Kidney (tissue), 14 donors: ENCODE data around the gene MTIF3. TPM values are rescaled to one million over a fixed set of nuclear protein-coding genes. Genes with fewer than 3 reads are reported as not detected.

Experiments used
- DNase-seq, 5 donors: peaks; one replicate each; pipeline ENCODE4 v3.0.0-alpha.2; 2013 to 2020
- FAIRE-seq: peaks from 2 replicates; lab custom pipeline; 2012; peaks lifted over from hg19 to GRCh38; lab: Jason Lieb, UNC
- H3K27ac ChIP-seq, 2 donors: one replicate each; pipeline ENCODE4 v1.7.0; 2013; ENCODE audit warnings: low read depth in 2 of 2, low read length in 2 of 2, inconsistent platforms in 1 of 2
- H3K27me3 ChIP-seq: one replicate; pipeline ENCODE4 v1.7.1; 2013; ENCODE audit warnings: low read length, inconsistent platforms; ENCODE audit not compliant: control insufficient read depth, insufficient read depth
- H3K36me3 ChIP-seq, 3 donors: one replicate each; pipeline versions ENCODE4 v1.7.0 to v1.7.1; 2013; ENCODE audit warnings: low read length in 3 of 3, control low read depth in 1 of 3, inconsistent platforms in 1 of 3; ENCODE audit not compliant: insufficient read depth in 3 of 3, control insufficient read depth in 2 of 3
- H3K4me1 ChIP-seq, 3 donors: one replicate each; pipeline versions ENCODE4 v1.7.0 to v1.7.1; 2013; ENCODE audit warnings: low read length in 3 of 3, inconsistent platforms in 1 of 3, low read depth in 1 of 3; ENCODE audit not compliant: control insufficient read depth in 2 of 3, insufficient read depth in 2 of 3
- H3K4me3 ChIP-seq, 3 donors: one replicate each; pipeline versions ENCODE4 v1.7.0 to v1.8.1; 2013; ENCODE audit warnings: low read length in 3 of 3, control low read depth in 1 of 3, inconsistent platforms in 1 of 3
- H3K9ac ChIP-seq, 3 donors: one replicate each; pipeline versions ENCODE4 v1.7.0 to v1.7.1; 2013; ENCODE audit warnings: low read length in 3 of 3, control low read depth in 1 of 3, inconsistent platforms in 1 of 3
- H3K9me3 ChIP-seq, 3 donors: one replicate each; pipeline versions ENCODE4 v1.7.0 to v1.7.1; 2013; ENCODE audit warnings: low read length in 3 of 3, control low read depth in 1 of 3, inconsistent platforms in 1 of 3; ENCODE audit not compliant: control insufficient read depth in 2 of 3, insufficient read depth in 1 of 3
- intact Hi-C: fragments of 100-400 bp; cut with DNase I; formaldehyde crosslinking; loops from one replicate; pipeline ENCODE4 v1.11.1; 2022
- polyA plus RNA-seq: library from polyadenylated mRNA; stranded (reverse); fragments of 350-450 nt; fragmentation: Illumina TruSeq; extraction: RNeasy Lipid Tissue Mini Kit (QIAGEN cat#74804); gene quantifications from one replicate; pipeline ENCODE4 v1.2.3, GENCODE V29; 2014; ENCODE audit warnings: low read depth, low replicate concordance; ENCODE audit not compliant: insufficient read depth
- total RNA-seq: library from RNA; stranded (reverse); fragmentation: NEBNext Ultra II Directional; extraction: Animal tissue kit (Norgen Biotek cat#: 25700); gene quantifications from one replicate; pipeline ENCODE4 v1.2.1, GENCODE V29; 2021
- TF ChIP-seq, protein P1 (sequence below): IDR thresholded peaks from 3 replicates; pipeline ENCODE4 v1.5.1; 2012; ENCODE audit warnings: mild to moderate bottlenecking, moderate library complexity, borderline replicate concordance; ENCODE audit not compliant: insufficient read depth; ENCODE audit errors: extremely low read depth
- donor health status: control.
- donor health status: control.
- donor health status: control.
- donor health status: control.
- donor health status: control.
- donor health status: DM: yes; HTN: yes; CAD: no.
- donor health status: Normal renal cell carcinoma (clear cell type).

The MTIF3 gene
- total and polyA plus RNA-seq, 2 donors from 2014 or later: 48.5 to 130 TPM

DNA sequence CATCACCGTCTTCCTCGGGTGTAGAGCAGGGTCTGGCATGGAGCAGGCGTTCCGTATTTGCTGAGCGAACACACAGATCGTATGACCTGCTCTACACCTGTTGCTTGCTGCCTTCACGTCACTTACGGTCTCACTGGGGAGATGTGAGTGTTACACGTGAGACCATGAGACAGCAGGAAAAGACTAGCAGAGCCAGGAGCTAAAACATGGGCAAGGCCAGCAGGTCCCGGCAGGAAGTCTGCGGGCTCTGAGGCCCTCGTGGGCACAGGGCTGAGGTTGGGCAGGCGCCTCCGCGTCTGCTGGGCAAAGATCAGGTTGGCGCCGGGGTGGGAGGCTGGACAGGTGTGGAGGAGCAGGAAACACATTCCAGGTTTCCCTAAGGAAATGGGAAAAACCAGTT is 45.7 kb downstream of the MTIF3 start:
- peak overlapping the region in 1 of 2 donors; percentile 89 for H3K27ac ChIP-seq
- TF ChIP-seq, protein P1, sequence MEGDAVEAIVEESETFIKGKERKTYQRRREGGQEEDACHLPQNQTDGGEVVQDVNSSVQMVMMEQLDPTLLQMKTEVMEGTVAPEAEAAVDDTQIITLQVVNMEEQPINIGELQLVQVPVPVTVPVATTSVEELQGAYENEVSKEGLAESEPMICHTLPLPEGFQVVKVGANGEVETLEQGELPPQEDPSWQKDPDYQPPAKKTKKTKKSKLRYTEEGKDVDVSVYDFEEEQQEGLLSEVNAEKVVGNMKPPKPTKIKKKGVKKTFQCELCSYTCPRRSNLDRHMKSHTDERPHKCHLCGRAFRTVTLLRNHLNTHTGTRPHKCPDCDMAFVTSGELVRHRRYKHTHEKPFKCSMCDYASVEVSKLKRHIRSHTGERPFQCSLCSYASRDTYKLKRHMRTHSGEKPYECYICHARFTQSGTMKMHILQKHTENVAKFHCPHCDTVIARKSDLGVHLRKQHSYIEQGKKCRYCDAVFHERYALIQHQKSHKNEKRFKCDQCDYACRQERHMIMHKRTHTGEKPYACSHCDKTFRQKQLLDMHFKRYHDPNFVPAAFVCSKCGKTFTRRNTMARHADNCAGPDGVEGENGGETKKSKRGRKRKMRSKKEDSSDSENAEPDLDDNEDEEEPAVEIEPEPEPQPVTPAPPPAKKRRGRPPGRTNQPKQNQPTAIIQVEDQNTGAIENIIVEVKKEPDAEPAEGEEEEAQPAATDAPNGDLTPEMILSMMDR: no peak
- H3K36me3 ChIP-seq: no peaks in the 10 kb centered on the region
- peaks cover 0 to 3% (median 0%) of the 10 kb centered on the region in 3 donors for H3K9me3 ChIP-seq
- no peaks in the 10 kb centered on the region for H3K27me3 ChIP-seq
- no peak for FAIRE-seq
- peaks cover 6 to 31% (median 17%) of the 10 kb centered on the region in 3 donors for H3K4me1 ChIP-seq
- H3K4me3 ChIP-seq: peak overlapping the region in 1 of 3 donors; percentile 19
- intact Hi-C loops: no loop called here
- DNase-seq: no peak
- peak overlapping the region in 1 of 3 donors; percentile 3 for H3K9ac ChIP-seq

DNA sequence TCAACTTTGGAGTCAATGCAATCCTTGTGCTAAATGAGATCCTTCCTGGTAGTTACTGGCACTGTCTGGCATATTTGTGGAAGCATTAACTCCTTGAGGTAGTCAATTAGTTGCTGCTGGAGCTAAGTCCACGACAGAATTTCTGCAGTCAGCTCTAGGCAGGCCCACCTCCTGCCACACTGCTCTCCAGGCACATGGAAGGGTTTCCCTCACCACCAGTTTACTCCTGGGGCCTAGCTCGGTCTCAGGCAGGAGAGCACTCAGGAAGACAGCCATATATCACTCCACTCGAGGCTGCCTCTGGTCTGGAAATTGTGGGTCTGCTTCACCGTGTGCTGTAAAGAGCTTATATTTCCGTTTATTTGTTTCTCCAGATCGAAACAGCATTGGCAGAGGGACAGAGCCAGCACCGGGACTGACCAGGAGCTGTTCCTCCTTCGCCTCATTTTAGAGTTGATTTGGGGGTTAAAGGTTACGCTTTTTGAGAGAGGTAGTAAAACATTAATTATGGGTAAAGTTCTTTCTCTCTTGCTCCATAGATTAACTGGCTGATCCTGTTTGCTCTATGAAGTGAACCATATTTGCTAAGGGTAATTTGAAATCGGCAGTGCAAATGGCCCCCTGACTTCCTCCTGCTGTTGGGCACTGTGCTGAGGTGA is 46.5 kb downstream of the MTIF3 start:
- no peaks in the 10 kb centered on the region for H3K27me3 ChIP-seq
- intact Hi-C loops: no loop called here
- H3K9ac ChIP-seq: no peak overlapping the region
- H3K9me3 ChIP-seq: no peaks in the 10 kb centered on the region
- no peaks in the 10 kb centered on the region for H3K36me3 ChIP-seq
- FAIRE-seq: no peak
- DNase-seq: peak in 1 of 5 donors; percentile 22
- peaks cover 6 to 31% (median 17%) of the 10 kb centered on the region in 3 donors for H3K4me1 ChIP-seq
- peak overlapping the region in 2 of 3 donors; percentile 19 to 27 for H3K4me3 ChIP-seq
- H3K27ac ChIP-seq: peak overlapping the region; percentile 71 to 89
- TF ChIP-seq, protein P1: no peak

DNA sequence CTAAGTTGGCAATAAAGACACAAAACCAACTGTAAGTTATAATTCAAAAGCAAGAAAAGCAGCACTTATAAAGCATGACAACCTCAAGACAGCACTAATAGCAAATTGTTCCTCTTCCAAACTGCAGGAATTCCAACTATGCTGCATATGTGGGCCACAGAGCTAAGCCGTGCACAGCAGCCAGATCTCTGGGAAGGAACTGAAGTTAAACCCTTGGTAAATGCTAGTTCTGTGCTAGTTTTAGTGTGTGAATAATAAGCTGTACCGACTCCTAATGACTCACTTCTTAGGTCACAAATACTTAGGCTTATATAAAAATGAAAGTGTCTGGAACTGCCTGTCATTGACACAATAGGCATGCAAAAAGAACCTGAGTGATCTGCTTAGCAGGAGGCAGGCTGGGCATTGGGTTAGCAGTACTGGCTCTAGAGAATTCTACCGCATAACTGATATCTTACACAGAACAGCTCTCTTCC is 47.1 kb downstream of the MTIF3 start:
- DNase-seq: peak in 2 of 5 donors; percentile 35 to 55
- H3K27ac ChIP-seq: peak overlapping the region; percentile 71 to 89
- no peaks in the 10 kb centered on the region for H3K9me3 ChIP-seq
- intact Hi-C loops: no loop called here
- no peak for FAIRE-seq
- no peaks in the 10 kb centered on the region for H3K36me3 ChIP-seq
- TF ChIP-seq, protein P1: no peak
- H3K4me1 ChIP-seq: peaks cover 6 to 31% (median 17%) of the 10 kb centered on the region in 3 donors
- no peak overlapping the region for H3K9ac ChIP-seq
- H3K27me3 ChIP-seq: no peaks in the 10 kb centered on the region
- peak overlapping the region in 1 of 3 donors; percentile 27 for H3K4me3 ChIP-seq
